Uterus (tissue), 4 donors: ENCODE measurements around the gene GNAT2. TPM values are rescaled to one million over a fixed set of nuclear protein-coding genes. Genes with fewer than 3 reads are reported as not detected.
A peak's percentile ranks its signal among the peaks of the same experiment; 100 is the strongest.

Source experiments
- DNase-seq, 2 donors: peaks; one replicate each; pipeline ENCODE4 v3.0.0-alpha.2; 2019 to 2020
- H3K27ac ChIP-seq, 2 donors: fragments of 200-600 bp; sonication (generic); 1 replicate in 1 of 2; 2 replicates in 1 of 2; pipeline ENCODE4 v1.5.1; 2016 to 2018
- H3K27me3 ChIP-seq, 2 donors: fragments of 200-600 bp; sonication (generic); one replicate each; pipeline ENCODE4 v1.5.1; 2018 to 2019; ENCODE audit warnings: control low read depth in 1 of 2
- H3K36me3 ChIP-seq, 2 donors: fragments of 200-600 bp; sonication (generic); one replicate each; pipeline ENCODE4 v1.5.1; 2019; ENCODE audit warnings: control low read depth in 1 of 2
- H3K4me1 ChIP-seq, 2 donors: fragments of 200-600 bp; sonication (generic); one replicate each; pipeline ENCODE4 v1.5.1; 2018 to 2019; ENCODE audit warnings: control low read depth in 1 of 2
- H3K4me3 ChIP-seq, 2 donors: fragments of 200-600 bp; sonication (generic); 1 replicate in 1 of 2; 2 replicates in 1 of 2; pipeline ENCODE4 v1.5.1; 2018 to 2019; ENCODE audit warnings: mild to moderate bottlenecking in 1 of 2
- H3K9me3 ChIP-seq, 2 donors: fragments of 200-600 bp; sonication (generic); one replicate each; pipeline ENCODE4 v1.5.1; 2019; ENCODE audit warnings: control low read depth in 1 of 2
- POLR2A ChIP-seq, 2 donors: fragments of 450-650 bp; IDR thresholded peaks; one replicate each; pipeline ENCODE4 v1.6.1; 2016; ENCODE audit warnings: antibody characterized with exemption in 2 of 2, mild to moderate bottlenecking in 1 of 2, moderate library complexity in 1 of 2
- intact Hi-C: fragments of 100-400 bp; cut with DNase I; formaldehyde crosslinking; loops from one replicate; pipeline ENCODE4 v1.15.1; 2023; ENCODE audit warnings: low total_unique reads
- total RNA-seq, 4 donors: library from RNA; depleted of rRNA in 3 of 4; stranded (reverse); fragments of >200 nt in 3 of 4; gene quantifications; one replicate each; pipeline versions ENCODE4 v1.1.0 to v1.2.4, GENCODE V29; 2014 to 2023
- TF ChIP-seq, protein P1 (sequence below), 4 experiments: fragments of 200-600 bp in 2 of 4; fragments of 450-650 bp in 2 of 4; sonication (generic) in 2 of 4; IDR thresholded peaks; one replicate each; pipeline ENCODE4 v1.5.1; 2016 to 2019; ENCODE audit warnings: antibody characterized with exemption in 4 of 4, mild to moderate bottlenecking in 2 of 4, moderate library complexity in 1 of 4
- donor health status: DM: yes; HTN: yes; CAD: no.

GNAT2 gene
- total RNA-seq, 4 donors from 2014 or later: not detected

DNA sequence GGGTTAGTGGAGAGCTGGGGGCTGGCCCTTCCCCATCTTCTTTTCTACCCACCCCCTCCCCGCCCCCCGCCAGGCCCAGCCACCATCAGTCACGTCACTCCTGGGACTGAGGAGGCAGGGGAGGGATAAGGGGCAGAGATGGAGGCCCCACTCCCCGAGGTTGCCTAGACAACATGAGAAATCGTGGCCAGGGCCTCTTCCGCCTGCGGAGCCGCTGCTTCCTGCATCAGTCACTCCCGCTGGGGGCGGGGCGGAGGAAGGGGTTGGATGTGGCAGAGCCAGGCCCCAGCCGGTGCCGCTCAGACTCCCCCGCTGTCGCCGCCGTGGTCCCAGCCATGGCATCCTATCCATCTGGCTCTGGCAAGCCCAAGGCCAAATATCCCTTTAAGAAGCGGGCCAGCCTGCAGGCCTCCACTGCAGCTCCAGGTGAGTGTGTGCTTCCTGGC is 1.4 kb upstream of the GNAT2 start:
- DNase-seq: peak; percentile 90 to 91
- H3K4me1 ChIP-seq: peaks cover 0 to 4% of the 10 kb centered on the region in 2 donors
- TF ChIP-seq, protein P1, sequence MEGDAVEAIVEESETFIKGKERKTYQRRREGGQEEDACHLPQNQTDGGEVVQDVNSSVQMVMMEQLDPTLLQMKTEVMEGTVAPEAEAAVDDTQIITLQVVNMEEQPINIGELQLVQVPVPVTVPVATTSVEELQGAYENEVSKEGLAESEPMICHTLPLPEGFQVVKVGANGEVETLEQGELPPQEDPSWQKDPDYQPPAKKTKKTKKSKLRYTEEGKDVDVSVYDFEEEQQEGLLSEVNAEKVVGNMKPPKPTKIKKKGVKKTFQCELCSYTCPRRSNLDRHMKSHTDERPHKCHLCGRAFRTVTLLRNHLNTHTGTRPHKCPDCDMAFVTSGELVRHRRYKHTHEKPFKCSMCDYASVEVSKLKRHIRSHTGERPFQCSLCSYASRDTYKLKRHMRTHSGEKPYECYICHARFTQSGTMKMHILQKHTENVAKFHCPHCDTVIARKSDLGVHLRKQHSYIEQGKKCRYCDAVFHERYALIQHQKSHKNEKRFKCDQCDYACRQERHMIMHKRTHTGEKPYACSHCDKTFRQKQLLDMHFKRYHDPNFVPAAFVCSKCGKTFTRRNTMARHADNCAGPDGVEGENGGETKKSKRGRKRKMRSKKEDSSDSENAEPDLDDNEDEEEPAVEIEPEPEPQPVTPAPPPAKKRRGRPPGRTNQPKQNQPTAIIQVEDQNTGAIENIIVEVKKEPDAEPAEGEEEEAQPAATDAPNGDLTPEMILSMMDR (IDR thresholded peaks at IDR 0.05): no peak
- no peak for TF ChIP-seq POLR2A (IDR thresholded peaks at IDR 0.05)
- H3K4me3 ChIP-seq: peak overlapping the region; percentile 49 to 66
- H3K27ac ChIP-seq: peak overlapping the region; percentile 84 to 87
- no peaks in the 10 kb centered on the region for H3K36me3 ChIP-seq
- no peaks in the 10 kb centered on the region for H3K9me3 ChIP-seq
- no peaks in the 10 kb centered on the region for H3K27me3 ChIP-seq
- intact Hi-C loops: no loop called here

DNA sequence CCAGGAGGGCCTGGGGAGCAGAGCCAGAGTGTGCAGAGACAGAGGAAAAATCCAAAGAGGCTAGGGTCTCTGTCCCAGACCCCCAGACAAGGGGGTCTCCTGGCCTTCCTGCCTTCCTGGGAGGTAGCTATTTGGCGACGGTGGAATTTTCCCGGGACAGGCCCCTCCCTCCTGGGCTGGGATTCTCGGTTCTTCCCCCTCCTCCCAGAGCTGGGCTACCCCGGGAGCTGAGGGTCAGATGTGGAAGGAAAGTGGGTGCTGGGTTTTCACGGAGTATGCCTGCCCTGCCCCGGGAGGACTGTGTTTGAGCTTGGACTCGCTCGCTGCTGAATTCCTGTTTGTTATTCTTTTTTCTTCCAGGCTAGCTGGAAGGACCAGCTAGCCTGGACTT is 980 bp upstream of the GNAT2 start:
- Histone ChIP-seq H3K9me3 (no peaks in the 10 kb centered on the region), H3K4me3 (peak overlapping the region; percentile 49 to 66), H3K27ac (peak overlapping the region; percentile 84 to 87), H3K4me1 (peaks cover 0 to 4% of the 10 kb centered on the region in 2 donors), H3K36me3 (no peaks in the 10 kb centered on the region), H3K27me3 (no peaks in the 10 kb centered on the region)
- intact Hi-C loops: no loop called here
- TF ChIP-seq, protein P1 (IDR thresholded peaks at IDR 0.05): no peak
- no peak for TF ChIP-seq POLR2A (IDR thresholded peaks at IDR 0.05)
- DNase-seq: peak; percentile 49 to 66

DNA sequence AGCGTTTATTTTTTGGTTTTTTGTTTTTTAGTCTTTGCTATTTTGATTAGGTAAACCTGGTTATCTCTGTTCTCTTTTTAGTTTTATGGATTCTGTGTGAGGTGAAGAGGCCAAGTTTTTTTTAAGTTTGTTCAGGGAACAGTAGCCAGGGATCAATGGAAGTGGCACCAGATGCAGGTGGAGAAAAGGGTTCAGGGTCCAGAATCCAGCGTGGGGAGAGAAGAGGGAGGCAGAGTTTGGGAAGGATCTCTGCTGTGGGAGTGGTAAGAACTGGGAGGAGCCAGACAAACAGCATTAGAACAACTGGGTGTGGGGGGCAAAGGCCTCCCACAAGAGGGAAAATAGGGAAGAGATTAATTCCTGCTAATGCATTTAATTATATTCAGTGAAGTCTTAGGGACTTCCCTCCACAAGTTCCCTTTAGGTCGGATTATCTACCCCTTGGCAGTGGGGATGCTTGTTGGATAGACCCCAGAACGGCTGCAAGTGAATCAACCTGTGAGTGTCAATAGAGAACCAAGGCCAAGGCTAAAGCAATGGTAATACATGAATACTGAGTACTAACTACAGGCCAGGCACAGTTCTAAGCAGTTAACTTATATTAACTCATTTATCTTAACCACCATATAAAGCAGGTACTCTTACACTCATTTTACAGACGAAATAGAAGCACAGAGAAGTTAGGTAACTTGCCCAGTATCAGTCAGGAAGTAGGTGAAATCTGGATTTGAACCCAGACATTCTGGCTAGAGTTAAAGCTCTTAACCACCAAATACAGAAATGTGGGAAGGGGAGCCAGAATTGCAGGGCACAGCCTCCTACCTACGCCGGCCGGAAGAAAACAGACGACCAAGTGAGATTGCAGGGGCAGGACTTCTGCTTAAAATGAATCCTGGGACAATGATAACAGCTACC is 498 bp downstream of the GNAT2 start:
- no peak for TF ChIP-seq POLR2A (IDR thresholded peaks at IDR 0.05)
- TF ChIP-seq, protein P1 (IDR thresholded peaks at IDR 0.05): no peak
- H3K27ac ChIP-seq: peak overlapping the region; percentile 84 to 87
- no peaks in the 10 kb centered on the region for H3K27me3 ChIP-seq
- H3K36me3 ChIP-seq: no peaks in the 10 kb centered on the region
- no peaks in the 10 kb centered on the region for H3K9me3 ChIP-seq
- intact Hi-C loops: no loop called here
- H3K4me1 ChIP-seq: peaks cover 0 to 4% of the 10 kb centered on the region in 2 donors
- DNase-seq: no peak
- peak overlapping the region; percentile 49 to 66 for H3K4me3 ChIP-seq

DNA sequence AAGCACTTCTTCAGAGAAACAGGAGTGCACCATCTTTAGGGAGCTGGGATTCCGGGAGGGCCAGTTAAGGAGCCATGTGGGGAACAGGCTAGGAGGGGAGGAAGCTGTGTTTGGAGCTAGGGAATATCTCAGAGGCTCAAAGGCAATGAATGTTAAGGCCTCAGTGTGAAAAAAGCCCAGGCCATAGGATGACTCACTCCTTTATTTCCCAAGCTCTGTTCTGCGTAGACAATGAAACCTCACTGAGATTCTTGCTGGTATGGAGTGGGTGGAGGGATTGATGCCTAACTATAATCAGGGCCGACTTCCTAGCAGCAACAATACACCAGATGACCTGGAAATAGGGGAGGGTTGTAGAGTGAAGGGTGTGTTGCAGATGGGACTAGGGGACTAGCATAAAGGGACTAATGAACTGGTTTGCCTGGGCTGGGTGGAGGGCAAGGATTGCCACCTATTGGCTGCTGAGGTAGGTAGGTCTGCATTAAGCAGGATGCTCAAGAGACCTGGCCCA is 2.1 kb downstream of the GNAT2 start:
- no peaks in the 10 kb centered on the region for H3K27me3 ChIP-seq
- intact Hi-C loops: no loop called here
- H3K4me3 ChIP-seq: no peak overlapping the region
- H3K27ac ChIP-seq: no peak overlapping the region
- no peaks in the 10 kb centered on the region for H3K9me3 ChIP-seq
- no peaks in the 10 kb centered on the region for H3K36me3 ChIP-seq
- TF ChIP-seq POLR2A (IDR thresholded peaks at IDR 0.05): no peak
- TF ChIP-seq, protein P1 (IDR thresholded peaks at IDR 0.05): no peak
- H3K4me1 ChIP-seq: peaks cover 0 to 4% of the 10 kb centered on the region in 2 donors
- DNase-seq: no peak

DNA sequence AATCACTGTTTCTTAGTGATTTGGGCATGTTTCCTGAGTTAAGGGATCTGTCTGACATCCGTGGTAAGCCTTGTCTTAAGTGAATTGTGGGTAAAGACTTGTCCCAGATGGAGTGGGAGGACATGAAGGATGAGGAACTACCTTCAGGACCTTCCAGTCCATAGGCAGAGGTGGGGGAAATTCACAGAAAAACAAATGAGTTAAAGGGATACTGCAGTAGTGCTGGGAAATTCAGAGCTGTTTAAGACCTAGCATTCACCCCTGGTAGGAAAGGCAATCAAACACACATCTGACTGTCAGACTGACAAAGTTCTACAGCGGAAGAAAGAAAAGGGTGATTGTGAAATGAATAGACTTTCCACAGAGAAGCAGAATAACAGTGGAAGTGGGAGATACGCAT is 3.0 kb downstream of the GNAT2 start:
- Histone ChIP-seq H3K36me3 (no peaks in the 10 kb centered on the region), H3K27me3 (no peaks in the 10 kb centered on the region), H3K9me3 (no peaks in the 10 kb centered on the region), H3K27ac (no peak overlapping the region), H3K4me3 (no peak overlapping the region), H3K4me1 (peaks cover 0 to 4% of the 10 kb centered on the region in 2 donors)
- intact Hi-C loops: no loop called here
- no peak for TF ChIP-seq POLR2A (IDR thresholded peaks at IDR 0.05)
- TF ChIP-seq, protein P1 (IDR thresholded peaks at IDR 0.05): no peak
- DNase-seq: no peak
